GM15510 (cell line): ENCODE results near the gene SAPCD1.

ENCODE experiments used
- POLR2A ChIP-seq: IDR thresholded peaks from 3 replicates; pipeline ENCODE4 v1.6.1; 2011; ENCODE audit warnings: borderline replicate concordance; ENCODE audit not compliant: insufficient read length; ENCODE audit errors: extremely low read depth

SAPCD1 gene

GRCh38 chr6:31762356-31762755 lies at the start of gene SAPCD1:
Gene SAPCD1, plus strand, starts transcription at chr6:31762656. Its CDS starts 399 bp downstream, at chr6:31763055.
- TF ChIP-seq POLR2A, result no peak

- TF ChIP-seq POLR2A, result no peak
Measured at GRCh38 chr6:31713465-31713864, 49.0 kb upstream of the SAPCD1 start.

DNA sequence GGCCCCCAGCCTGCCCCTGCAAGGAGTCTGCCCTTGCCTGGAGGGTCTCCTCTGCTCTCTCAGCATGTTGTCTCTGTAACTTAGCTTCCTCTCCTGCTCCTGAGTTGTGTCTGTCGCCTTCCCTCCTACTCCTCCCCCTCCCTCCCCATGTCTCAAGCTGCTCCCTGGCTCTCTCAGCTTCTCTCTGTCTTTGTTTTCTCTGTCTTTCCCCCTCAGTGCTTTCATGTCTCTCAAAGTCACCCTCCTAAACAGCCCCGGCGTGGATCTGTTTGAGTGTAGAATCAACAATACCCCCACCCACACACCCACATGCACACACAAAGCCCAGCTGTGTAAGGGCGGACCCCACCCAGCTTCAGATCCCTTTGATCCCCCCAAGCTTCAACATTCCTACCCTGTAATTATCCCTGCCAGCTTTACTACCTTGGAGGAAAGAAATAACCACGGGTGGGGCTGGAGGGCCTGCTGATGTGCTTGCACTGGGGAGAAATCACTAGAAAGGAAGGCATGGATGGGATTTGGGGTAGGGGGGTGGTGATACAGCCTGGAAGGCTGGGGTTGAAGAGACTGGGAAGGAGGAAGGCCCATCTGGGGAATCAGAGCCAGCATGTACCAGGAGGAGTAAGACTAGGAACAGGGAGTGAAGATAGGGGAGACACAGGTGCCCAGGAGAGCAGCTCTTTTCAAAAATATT lies 48.3 kb upstream of the SAPCD1 start:
- TF ChIP-seq POLR2A, result no peak

DNA sequence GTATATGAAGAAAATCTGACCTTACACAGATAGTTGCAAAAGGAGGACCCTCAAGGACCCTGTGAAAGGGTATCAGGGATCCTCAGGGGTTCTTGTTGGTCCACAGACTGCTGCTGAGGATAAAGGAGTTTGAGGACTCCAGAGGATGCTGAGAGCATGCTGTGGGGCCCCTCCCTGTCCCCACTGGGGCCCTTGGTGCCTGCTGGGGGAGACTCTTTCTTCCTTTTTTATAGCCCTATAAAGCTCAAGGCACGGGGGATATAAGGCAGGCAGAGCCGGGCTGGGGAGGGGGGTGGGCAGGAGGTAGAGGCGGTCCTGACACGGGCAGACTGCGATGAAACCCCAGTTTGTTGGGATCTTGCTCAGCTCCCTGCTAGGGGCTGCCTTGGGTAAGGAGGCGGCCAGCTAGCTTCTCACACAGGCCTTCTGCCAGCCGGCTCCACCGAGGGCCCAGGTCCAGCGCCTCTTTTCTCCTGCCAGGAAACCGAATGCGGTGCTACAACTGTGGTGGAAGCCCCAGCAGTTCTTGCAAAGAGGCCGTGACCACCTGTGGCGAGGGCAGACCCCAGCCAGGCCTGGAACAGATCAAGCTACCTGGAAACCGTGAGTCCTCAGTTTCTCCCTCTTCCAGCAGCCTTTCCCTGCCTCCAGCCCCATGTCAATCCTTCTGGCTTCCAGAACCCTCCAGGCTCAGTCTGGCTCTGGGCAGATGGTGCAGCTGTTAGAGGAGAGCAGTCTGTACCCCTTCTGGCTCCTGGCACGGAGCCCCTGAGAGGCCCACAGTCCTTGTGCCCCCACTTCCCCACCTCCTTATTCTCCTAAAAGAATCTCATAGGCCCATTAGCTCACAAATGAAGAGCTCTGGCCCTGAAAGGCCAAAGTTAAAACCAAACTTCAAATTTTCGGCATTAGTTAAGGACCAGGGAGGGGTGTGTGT lies 47.2 kb upstream of the SAPCD1 start, which contains the start of gene LY6G6D:
TSS of gene LY6G6D (plus strand) at position 327 of the 937 bp plus-strand sequence. CDS start at position 335, 8 bp downstream.
- no peak for TF ChIP-seq POLR2A

DNA sequence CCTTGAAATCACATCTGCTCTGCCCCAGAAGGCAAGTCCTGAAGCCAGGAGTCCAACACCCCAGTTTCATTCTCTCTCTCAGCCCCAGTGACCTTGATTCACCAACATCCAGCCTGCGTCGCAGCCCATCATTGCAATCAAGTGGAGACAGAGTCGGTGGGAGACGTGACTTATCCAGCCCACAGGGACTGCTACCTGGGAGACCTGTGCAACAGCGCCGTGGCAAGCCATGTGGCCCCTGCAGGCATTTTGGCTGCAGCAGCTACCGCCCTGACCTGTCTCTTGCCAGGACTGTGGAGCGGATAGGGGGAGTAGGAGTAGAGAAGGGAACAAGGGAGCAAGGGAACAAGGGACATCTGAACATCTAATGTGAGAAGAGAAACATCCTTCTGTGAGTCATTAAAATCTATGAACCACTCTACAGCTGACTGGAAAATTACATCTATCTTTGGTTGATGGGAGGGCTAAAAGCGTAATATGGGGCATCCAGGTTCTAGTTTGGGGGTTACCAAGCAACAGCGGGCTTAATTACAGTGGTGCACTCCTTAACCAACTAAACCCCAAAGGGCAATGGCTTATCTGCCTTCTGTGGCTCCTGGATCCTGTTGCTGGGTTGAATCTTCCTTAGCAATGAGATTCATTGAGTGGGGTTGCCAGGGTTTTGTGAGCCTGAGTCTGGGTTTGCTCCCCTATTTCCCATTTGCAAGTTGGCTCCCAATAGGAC lies 44.8 kb upstream of the SAPCD1 start:
- TF ChIP-seq POLR2A, result no peak

- TF ChIP-seq POLR2A, result no peak
Measured at GRCh38 chr6:31718265-31718664, 44.2 kb upstream of the SAPCD1 start.

- TF ChIP-seq POLR2A, result no peak
Measured at GRCh38 chr6:31719001-31719400, 43.5 kb upstream of the SAPCD1 start.

GRCh38 chr6:31720196-31720770 lies 42.2 kb upstream of the SAPCD1 start:
- no peak for TF ChIP-seq POLR2A

DNA sequence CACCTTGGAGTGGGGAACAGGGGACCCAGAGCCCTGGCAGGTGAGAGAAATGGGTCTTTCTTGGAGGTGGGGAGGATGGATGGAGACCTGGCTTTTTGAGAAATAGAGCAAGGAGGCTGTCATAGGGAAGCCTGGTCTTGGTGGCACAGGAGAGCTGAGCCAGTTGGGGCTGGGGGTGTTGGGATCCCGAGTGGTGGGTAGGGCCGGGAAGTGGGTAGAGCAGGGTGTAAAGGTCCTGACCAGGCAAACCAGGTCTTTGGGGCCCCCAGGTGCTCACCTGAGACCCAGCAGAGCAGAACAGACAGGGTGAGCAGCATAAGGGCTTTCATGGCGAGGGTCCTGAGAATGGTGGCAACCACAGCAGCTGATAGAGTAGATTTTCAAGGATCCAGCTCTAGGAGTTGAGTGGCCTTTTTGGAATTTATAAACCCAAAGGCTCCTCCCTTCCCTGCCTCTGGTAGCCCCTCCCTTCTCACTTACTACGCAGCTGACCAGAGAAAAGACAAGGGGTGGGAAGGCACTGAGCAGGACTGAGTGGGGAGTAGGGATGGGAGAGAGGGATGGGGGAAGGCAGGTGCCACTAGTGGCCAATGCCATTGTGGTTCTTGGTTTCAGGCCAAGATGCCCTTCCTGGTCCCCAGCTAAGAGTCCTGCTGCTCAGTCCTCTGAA lies 41.0 kb upstream of the SAPCD1 start, which contains the start of gene LY6G6C:
TSS of gene LY6G6C (minus strand) at position 396 of the 670 bp plus-strand sequence. CDS start at position 329, 67 bp downstream.
- TF ChIP-seq POLR2A, result no peak

- no peak for TF ChIP-seq POLR2A
Measured at GRCh38 chr6:31722173-31722572, 40.3 kb upstream of the SAPCD1 start.

GRCh38 chr6:31723245-31723979 lies 39.0 kb upstream of the SAPCD1 start, which contains the start of gene MPIG6B:
Gene MPIG6B, plus strand, starts transcription at chr6:31723373. Its CDS starts 11 bp downstream, at chr6:31723384.
- TF ChIP-seq POLR2A, result no peak

DNA sequence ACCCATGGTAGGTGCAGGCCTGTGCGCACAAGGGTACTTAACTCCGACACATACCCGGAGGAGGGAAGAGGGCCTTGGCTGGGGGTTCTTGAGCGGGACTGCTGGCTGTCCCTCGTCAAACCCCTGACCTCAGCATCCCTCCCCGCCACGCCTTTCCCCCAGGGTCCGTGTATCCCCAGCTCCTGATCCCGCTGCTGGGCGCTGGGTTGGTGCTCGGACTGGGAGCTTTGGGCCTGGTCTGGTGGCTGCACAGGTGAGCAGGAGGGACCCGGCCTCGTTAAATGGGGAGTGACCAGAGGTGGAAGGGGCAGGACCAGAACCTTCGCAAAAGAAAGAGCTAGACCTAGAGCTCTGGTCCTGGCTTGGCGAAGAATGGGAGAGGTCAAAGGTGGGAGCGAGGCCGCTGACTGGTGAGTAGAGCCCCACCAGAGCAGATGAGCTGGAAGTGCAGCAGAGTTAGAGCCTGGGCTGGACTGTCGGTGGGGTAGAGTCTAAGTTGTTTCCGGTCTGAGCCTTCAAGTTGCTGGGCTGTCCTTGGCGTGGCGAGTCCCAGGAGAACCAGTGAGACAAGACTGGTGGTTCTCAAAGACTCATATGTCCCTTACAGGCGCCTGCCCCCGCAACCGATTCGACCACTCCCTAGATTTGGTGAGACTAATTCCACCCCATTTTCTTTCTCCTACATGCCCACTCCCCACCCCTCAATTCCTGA lies 38.3 kb upstream of the SAPCD1 start:
- TF ChIP-seq POLR2A, result no peak

DNA sequence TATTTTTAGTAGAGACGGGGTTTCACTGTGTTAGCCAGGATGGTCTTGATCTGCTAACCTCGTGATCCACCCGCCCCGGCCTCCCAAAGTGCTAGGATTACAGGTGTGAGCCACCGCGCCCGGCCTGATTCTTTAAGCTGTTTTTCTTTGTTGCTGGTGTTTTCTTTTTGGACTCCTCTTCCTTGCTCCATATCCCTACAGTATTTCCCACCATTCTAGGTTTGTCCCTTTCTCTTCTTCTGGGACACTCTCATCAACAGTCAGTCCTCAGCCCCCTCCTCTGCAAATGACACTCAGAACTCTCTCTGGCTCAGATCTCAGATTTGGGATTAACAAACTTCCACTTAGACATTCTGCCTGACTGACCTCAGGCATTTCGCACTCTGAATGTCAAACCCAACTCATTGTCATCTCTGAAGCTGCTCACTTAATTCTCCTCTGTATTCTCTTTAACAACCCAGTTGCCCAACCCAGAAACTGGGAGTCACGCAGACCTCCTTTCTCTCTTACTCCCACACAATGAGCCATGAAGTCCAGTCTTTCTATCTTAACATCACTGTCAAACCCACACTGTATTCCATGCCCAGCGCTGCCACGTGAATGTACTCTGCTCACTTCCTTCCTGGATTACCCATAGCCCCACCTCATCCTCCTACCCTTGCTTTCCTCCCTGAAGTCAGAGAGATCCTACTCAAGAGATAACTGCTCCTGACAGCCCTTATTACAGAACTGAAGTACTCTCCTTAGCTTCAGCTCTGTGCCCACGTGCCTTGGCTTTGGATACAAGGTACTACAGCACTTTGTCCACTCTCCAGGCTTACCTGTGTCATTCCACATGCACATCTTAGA lies 36.7 kb upstream of the SAPCD1 start:
- TF ChIP-seq POLR2A, result no peak
